ENCODE data around the gene FANCI.

Gene FANCI

DNA sequence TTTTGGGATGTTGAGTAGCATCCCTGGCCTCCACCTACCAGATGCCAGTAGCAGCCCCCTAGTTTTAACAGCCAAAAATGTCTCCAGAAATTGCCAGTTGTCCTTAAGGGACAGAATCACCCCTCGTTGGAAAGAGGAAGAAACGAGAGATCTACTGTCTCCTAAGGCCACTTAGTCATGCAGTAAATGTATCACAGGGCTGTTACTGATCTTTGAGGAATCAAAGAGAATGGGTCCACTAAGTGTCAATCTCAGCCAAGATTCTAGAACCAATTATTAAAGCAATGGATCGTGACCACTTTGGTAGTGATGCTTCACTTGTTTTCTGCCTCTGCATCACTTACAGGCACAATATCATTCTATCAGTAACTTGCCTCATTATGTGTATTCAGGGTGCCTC, 64.5 kb downstream of the FANCI start:
- DNase-seq = no peak

DNA sequence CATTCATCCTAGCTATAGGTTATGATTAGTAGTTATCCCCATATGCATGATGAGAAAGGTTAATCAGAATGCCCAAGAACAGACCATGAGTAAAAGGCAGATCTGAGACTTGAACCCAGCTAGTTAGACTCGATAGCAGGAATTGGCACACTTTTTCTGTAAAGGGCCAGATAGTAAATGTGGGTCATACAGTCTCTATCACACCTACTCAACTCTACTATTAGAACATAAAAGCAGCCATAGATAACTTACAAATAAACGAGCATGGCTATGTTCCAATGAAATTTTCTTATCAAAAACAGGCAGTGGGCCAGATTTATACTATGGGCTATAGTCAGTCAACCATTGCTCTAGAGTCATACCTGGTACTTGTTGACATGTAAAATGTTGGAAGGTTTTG, 66.2 kb downstream of the FANCI start:
- no peak for DNase-seq

DNA sequence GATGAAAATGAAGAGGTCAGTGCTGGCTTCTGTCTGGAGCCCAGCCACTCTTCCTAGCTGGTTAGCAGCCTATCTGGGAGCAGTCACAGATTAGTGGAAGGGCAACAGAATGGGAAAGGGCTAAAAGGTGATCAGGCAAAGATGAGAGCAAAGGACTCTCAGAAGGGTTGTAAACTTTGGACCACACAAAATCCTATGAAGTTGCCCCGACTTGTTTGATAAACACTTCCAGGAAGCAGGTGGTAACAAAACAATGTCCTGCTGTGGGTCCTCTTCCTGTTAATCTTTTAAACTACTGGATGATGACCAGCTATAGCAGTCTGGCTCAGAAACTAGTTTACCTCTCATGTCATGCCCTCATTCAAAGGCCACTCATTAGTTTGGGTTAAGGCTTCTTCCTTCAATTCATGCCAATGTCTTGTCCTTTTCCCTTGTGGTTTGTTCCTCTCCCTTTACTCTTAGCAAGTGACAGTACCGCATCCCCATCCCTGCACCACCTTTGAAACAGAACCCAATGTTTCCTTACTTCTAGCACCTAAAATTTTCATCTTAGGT, 71.7 kb downstream of the FANCI start:
- DNase-seq = no peak

DNA sequence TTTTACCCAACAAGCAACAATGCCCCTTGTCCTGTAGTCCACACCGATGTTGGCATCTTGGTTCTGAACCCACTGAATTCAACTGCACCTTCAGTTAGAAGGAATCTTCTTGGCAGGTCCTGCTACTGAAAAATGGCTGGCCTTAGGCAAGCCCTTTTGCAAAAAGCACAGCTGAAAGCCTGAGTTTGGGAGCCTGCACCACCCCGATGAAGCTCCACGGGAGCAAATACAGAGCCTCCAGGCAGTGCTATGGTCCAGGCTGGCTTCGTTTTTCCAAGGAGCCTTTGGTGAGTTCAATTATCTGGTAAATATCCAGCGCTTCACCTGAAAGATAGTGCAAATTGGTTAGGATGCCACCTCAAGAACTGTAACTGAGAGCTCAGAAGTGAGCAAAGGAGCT, 72.7 kb downstream of the FANCI start:
- DNase-seq = no peak

DNA sequence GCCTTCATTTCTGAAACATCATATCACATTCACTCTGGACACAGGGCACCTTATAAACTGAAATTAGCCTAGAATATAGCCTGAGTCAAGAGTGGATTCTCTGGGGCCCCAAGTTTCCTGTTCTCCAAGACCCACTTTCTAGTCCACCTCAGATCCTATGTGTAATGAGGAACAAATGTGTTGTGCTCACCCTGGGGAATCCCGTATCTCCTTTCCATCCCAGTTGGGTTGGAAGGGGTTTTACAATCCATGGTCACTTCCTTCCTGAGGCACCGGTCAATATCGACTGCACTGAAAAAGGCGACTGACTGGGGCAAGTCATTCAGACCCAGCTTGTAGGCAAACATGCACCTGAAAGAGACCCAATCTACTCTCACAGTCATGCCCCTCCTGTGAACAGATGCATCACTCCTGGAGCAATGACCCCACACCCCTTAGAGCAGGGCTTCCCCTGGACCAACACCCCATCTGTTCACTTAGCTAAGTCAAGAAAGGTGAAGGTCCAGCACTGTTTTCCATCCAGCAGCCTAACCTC, 73.5 kb downstream of the FANCI start:
- no peak for DNase-seq

DNA sequence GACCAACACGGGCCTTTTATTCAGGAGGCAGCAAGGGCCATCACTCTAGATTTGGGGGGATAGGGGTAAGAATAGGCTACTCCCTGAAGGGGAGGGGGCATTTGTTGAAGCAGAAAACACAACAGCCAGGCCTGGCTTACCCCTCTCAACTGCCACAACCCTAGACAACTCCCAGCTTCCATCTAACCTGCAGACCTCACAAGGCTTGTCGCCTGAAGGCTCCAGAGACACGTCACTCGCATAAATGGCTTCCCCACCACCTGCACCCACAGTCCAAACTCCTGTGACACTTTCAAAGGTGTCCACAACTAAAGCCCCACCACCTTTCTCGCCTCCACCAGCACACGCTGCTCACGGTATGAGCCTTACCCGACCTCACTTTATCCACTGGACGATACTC, 75.9 kb downstream of the FANCI start:
- no peak for DNase-seq

DNA sequence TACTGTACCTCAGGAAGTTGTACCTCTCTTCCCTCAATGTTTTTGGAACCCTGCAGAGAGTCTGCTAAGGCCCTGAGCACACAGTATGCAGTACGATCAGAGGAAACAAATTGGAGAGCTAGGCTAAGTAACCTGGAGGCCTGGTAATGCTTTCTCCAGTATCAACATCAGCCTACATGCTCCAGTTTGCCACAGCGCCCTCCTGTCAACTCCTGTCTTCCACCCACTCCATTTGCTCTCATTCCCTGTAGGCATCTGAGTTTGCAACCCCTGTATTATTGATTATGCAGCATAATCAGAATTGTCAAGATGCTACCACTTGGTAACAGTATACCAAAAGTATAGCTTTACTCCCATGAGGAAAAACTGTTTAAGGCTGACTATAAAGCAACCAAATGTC, 76.4 kb downstream of the FANCI start:
- DNase-seq = no peak

DNA sequence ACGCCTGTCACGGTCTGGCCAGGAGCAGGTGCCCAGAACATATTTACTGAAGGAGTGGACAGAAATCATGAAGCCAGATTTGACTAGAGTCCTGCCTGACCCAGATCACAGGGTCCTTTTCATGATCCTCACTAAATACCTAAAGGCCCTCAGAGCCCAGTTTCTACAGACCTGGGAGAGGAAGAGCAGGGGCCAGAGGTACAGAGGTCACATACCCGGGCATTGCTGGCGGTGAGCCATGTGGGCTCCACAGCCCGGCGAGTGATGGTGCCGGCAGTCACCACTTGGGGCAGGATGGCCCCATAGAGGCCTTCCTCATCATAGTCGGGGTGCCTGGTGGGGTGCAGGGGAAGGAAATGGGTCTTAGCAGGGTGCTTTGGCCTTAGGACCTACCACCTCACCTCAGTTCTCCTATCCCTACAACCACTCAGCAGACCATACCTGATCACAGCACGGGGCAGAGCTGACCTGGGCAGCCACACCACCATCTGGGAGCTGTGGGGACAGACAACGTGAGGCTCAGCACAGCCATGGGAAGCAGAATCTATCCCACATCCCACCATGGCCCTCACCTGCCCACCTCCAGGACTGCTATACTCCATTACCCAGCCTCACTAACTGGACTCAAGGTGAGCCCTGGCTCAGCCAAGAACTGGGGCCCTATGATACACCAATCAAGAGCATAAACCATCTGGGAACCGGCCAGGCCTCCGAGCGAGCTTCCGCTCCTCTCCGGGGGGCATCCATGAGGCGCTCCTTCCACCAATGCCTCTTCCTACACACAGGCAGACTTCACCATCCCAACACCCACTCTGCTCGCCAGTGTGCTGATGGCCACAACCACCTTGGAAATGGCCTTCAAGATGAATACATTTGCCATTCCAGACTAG, 78.0 kb downstream of the FANCI start:
- no peak for DNase-seq

DNA sequence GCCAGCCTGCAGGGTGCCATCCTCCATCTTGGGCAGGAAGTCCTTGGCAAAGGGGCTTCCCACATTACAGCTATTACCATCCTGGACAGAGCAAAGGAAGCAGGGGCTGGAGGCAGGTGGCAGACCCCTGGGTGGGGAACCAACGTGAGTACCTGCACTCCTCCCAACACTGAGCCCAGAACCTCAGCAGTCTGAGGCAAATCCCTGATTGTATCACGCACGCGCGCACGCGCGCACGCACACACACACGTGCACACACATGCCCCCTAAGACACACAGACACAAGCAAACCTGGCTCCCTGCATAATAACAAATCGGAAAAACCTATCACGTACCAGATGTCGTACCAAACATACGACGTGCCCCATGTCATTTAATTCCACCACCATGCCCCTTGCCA, 79.0 kb downstream of the FANCI start:
- no peak for DNase-seq

DNA sequence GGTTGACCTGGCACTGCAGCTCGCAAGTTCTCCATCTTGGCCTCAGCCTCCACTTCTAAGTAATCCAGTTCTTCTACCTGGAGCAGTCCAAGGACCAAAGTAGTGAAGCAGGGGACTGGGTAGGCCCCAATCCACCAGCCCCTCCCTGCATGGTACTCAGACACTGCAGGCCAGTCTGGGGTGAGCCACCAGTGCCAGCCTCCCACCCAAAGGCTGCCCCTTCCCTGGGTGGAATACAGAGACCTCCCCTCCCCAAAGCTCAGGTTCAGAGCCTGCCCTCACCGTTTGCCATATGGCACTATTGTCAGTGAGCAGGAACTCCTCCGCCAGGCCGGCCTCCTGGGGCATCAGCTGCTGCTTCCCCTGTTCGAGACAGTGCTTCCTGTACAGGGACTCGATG, 80.0 kb downstream of the FANCI start:
- no peak for DNase-seq

DNA sequence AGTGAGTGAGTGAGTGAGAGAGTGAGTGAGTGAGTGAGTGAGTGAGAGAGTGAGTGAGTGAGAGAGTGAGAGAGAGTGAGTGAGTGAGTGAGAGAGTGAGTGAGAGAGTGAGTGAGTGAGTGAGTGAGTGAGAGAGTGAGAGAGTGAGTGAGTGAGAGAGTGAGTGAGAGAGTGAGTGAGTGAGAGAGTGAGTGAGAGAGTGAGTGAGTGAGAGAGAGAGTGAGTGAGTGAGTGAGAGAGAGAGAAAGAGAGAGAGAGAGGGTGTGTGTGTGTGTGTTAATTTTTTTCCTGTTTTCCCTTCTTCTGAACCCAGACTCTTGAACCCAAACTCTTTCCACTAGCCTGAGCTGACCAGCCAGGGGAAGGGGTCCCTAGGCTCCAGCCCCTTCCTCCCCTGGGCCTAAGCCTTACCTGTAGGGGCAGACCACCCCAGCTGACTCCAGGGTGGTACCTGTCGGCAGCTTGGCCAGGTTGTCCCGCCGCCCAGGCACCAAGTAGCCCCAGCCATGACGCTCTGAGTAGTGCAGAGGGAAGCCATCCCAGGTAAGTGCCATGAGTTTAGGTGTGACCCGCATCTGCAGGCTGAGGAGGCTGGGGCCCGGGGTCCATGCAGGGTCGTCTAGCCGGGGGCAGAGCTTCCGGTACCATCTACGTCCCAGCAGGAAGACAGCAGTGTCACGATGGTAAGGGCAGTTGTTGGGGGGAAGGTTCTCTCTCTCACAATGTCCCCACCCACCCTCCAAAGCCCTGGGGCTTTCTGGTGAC, 81.4 kb downstream of the FANCI start:
- DNase-seq = no peak

DNA sequence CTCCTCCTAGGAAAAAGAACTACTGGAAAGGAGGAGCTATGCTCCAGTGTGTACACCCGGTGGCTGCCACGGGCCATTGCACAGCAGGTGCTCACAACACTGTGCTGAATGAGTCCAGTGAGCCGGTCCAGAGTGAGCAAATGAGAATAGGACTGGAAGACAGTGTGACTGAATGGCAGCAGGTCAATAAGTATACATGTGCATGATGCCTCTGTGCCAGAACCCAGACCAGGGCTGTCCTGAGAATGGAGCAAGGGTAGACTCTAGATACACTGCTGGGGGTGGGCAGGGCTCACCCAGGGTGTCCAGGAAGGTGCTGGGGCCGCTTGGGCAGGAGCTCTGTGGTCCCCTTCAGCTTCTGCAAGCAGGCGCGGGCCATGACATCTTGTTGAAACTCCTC, 82.5 kb downstream of the FANCI start:
- no peak for DNase-seq

DNA sequence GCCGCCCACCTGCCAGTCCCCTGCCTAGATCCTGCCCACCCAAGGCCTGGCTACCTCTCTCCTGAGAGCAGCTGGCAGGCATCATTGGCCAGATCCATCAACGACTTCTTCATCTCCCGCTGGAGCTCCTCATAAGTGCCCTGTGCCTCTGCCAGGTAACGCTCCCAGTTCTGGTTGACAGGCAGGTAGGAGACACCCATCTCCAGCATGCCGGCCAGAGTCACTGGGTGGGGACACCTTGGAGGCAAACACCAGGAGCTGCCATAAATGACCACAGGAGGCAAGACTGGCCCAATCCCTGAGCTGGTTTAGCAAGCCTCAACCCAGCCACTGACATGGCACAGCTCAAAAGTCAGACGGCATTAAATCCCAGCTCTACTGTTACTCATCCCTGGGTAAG, 83.3 kb downstream of the FANCI start:
- no peak for DNase-seq

DNA sequence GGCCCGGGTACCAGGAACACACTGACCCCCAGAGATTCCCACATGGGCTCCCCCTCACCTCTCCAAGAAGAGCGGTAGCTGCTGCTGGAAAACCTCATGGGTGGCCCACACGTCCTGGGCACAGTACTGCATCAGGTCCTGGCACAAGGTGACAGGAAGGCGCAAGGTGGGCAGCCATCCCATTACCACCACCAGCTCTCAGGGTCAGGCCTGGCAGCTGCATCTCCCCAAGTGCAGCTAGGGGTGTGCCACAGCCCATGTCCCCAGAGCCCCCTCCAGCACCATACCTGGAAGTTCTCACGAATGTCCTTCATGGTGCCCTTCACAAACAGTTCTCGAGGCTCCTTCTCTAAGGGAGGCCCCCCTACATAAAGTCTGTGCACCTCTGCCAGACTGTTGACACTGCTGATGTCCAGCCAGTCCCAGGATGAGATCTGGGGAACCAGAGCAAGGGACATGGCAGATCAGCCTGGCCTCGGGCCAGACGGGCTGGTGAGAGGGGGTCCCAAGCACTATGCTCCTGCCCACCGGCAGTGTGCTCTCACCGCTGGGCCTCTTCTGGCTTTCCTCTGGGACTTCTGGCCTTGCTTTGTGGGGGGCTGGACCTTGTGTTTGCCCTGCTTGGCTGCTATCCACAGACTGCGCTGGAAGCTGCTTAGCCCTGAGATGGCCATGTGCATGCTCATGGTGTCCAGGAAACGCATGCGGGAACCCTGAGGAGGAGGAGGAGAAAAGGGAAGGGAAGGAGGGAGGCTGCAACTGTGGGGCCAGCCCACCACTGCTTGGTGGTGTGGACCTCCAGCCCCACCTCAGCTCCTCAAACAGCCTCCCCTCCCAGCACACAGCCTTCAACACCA, 84.8 kb downstream of the FANCI start:
- DNase-seq = no peak

DNA sequence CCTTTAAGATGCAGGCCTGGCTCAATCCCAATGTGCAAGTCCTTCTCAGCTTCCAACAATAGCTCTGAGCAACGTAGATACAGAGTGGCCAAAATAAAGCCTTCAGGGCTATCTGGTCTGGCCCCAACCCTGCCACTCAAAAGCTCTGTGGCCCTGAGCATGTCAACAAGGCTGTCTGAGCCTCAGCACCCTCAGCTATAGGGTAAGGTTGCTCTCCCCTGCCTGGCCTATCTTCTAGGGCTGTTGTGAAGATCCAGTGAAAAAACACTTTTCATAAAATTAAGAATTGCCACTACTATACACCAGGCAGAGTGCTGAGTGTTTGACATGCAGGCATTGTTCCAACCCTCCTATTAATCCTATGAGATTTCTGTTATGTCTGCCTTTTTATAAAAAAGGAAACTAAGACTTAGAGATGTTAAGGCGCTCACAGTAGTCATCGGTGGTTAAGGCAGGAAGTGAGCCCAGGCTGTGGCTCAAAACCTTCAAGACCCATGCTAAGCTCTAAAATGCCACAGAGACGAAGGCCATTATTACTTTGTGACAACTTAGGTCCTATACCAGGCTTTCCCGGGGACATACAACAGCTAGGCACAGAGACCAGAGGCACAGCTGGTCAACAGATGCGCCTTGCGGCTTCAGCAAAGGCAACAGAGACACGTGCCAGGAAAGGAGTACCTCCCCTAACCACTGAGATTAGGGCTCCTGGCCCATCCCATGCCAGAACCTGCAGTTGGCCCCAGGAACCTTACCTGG, 85.7 kb downstream of the FANCI start:
- DNase-seq = no peak

DNA sequence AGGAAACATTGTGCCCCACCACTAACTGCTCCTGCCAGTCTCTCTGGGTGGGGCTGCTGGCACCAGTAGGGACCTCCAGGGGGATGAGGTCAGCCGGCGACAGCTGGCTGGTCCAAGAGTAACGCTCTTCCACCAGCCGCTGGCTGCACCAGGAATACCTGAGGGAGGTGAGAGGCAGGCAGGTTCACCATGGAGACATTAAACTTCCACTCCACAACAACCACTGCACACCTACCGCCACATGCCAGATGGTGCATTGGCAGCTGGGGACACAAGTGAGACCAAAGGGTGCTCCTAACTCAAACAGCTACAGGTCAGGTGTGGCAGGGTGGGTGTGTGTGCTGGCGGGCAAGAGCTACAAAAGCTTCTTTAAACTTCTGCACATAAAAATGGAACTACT, 86.3 kb downstream of the FANCI start:
- no peak for DNase-seq

DNA sequence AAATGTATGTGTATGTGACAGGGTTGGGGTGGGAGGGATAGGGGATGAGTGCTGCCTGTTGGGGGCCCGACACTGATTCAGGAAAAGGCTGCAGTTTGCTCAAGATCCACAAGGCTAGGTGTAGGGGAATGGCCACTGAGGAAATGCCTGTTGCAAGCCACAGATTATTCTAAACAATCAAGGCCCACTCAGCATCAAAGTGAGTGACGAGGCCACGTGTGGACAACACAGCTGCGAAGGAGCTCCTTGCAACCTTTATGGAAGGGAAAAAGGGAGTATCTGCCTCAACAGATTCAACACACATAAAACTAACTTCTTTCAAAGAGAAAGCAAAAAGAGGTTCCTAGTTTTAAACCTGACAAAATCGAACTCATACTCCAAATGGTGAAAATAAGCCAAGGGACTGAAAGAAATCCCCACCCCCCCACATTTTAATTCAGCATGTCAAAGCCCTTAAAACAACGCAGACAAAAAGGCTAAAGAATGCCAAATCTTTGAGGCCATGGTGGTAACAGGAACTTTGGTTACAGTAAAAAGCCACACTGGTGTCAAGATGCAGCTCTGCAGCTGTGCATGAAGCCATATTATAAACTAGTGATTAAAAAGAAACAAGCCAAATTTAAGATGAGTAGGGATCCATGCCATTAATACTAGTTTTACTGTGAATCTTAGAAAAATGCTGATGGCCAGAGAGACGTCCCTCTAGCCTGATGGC, 87.3 kb downstream of the FANCI start:
- no peak for DNase-seq

DNA sequence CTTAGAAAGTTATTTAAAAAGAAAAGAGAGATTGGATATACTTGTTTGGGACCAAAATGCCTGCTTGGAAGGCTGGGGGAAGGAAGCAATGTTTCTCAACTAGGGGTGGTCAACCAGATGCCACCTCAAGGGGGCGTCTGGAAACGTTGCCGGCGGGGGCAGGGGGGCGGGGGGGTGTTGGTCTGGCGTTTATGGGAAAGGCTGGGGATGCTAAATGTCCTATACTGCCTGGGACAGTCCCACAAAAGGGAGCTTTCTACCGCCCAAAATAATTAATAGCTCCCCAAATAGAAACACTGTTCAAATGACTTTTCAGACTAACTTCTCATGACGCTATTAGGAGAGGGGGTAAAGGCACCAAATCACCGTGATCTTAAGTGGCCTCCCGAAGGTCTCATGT, 88.7 kb downstream of the FANCI start:
- no peak for DNase-seq

DNA sequence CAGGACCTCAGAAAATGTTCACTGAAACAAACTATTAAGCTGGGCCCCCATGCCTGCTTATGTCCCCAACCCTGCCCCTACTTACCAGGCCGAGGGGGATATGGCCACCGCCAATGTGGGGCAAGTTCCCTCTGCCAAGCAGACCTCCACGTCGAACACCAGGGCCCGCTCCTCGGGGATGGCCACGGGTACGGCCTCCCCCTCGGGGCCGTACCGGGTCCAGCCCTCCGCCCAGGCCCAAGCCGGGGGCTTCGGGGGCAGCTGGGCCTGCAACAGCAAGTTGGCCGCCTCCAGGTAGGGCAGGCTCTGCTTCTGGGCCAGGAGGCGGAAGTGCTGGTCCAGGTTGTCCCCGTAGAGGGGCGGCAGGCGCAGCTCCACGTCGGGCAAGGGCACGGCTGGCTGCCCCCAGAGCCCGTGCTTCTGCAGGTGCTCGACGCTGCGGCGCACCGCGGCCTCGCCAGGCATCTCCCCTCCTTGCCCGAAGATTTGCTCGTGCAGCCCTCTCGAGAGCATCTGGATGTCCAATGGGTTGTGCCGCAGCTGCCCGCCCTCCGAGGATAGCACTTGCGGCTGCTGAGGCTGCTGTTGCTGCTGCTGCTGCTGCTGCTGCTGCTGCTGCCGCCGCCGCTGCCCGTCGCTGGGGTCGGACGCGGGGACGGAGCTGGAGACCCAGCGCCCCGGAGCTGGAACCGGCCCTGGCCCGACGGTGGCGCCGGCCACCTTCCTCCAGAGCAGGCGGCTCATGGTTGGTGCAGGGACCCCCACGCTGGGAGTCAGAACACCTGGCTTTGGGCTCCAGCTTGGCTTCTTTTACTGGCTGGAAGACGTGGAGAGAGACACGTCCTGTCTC, 89.5 kb downstream of the FANCI start:
- no peak for DNase-seq

DNA sequence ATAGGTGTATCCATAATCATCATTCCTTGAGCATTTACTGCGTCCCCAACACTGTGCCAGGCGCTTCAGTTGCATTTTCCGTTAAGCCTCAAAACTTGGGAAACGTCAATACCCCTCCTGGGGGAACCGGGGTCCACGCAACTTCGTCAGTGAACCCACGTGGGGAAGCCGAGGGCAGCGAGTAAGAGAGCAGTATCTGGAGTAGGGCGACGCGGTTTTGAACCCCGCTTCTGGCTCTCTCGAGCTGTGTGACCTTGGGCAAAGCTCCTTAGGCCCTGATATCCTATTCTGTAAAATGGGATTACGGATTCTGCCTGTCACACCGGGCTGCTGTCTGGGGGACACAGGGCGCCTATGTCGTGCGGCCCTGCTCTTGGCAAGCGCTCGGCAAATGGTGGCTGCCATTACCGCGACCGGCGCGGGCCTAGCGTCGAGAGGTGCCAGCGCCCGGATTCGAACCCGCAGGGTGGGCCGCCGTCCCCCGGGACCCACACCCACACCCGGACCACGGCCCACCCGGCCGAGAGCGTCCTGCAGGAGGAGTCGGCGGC, 90.3 kb downstream of the FANCI start:
- DNase-seq = no peak
